K562 (cell line): ENCODE measurements around the gene CARMIL3. TPM values are rescaled to one million over a fixed set of nuclear protein-coding genes. Genes with fewer than 3 reads are reported as not detected.
A peak's percentile ranks its signal among the peaks of the same experiment; 100 is the strongest.

Experiments used
- ATAC-seq: fragments of 200-7000 bp; cut with Tn5 transposase; 3 replicates; pipeline ENCODE4 v1.9.1; 2020; ENCODE audit warnings: moderate library complexity
- BruUV-seq: library from RNA; stranded (reverse); fragments of 400-500 nt; replicated peaks from 2 replicates; lab custom pipeline; 2021; lab: Mats Ljungman, UMichigan
- CTCF ChIA-PET: fragments of 300-600 bp; formaldehyde crosslinking; extraction: SDS; loops from one replicate; lab custom pipeline; 2021; ENCODE audit warnings: low intra/inter-chr PET ratio; lab: Yijun Ruan, JAX
- POLR2A ChIA-PET: fragments of 300-600, 350-650 bp; sonication (Branson Sonifier 250); formaldehyde crosslinking; extraction: SDS; loops from one replicate; lab custom pipeline; 2021; ENCODE audit warnings: antibody characterized with exemption, inconsistent platforms; lab: Yijun Ruan, JAX
- DNase-seq, 4 experiments: peaks; one replicate each; pipeline versions ENCODE4 v3.0.0 to v3.0.0-alpha.2; 2011 to 2018; ENCODE audit warnings: low spot score in 3 of 4, mixed read lengths in 3 of 4; ENCODE audit errors: extremely low read depth in 1 of 4
- FAIRE-seq: peaks from 2 replicates; lab custom pipeline; 2011; peaks lifted over from hg19 to GRCh38; lab: Jason Lieb, UNC
- H2AFZ ChIP-seq: 2 replicates; pipeline ENCODE4 v1.6.0; 2011; ENCODE audit warnings: low read depth, low read length, control low read depth, inconsistent platforms
- H3K27ac ChIP-seq: fragments of 200-600 bp; 3 replicates; pipeline ENCODE4 v1.8.0; 2011; ENCODE audit warnings: low read depth, mild to moderate bottlenecking, control low read depth, inconsistent platforms, low read length, moderate library complexity, mixed read lengths; ENCODE audit errors: extremely low read depth
- H3K27me3 ChIP-seq, 2 experiments: fragments of 300-600 bp in 1 of 2; 2 replicates in 1 of 2; 3 replicates in 1 of 2; pipeline versions ENCODE4 v1.6.0 to v1.8.0; 2011; ENCODE audit warnings: inconsistent platforms in 2 of 2, low read length in 2 of 2, mild to moderate bottlenecking in 1 of 2, mixed read lengths in 1 of 2, moderate library complexity in 1 of 2; ENCODE audit not compliant: control insufficient read depth in 2 of 2, insufficient read depth in 2 of 2
- H3K36me3 ChIP-seq: fragments of 300-600 bp; 3 replicates; pipeline ENCODE4 v1.8.0; 2011; ENCODE audit warnings: mild to moderate bottlenecking, low read length, inconsistent platforms; ENCODE audit not compliant: control insufficient read depth, insufficient read depth
- H3K4me1 ChIP-seq, 2 experiments: fragments of 200-600 bp in 1 of 2; replicated peaks in 1 of 2; 2 replicates in 1 of 2; 3 replicates in 1 of 2; pipeline versions ENCODE4 v1.5.1 to v1.8.0; 2011; ENCODE audit warnings: inconsistent platforms in 2 of 2, low read length in 2 of 2, mild to moderate bottlenecking in 1 of 2, mixed read lengths in 1 of 2, moderate library complexity in 1 of 2; ENCODE audit not compliant: control insufficient read depth in 2 of 2, insufficient read depth in 2 of 2
- H3K4me2 ChIP-seq: 2 replicates; pipeline ENCODE4 v1.6.1; 2011; ENCODE audit warnings: low read length, control low read depth, inconsistent platforms, mixed read lengths; ENCODE audit not compliant: insufficient read depth
- H3K4me3 ChIP-seq: fragments of 200-600 bp; sonication (generic), shearing (Covaris generic); 2 replicates; pipeline ENCODE4 v1.5.1; 2016; ENCODE audit warnings: control low read depth, inconsistent platforms
- H3K79me2 ChIP-seq: fragments of 200-600 bp; 3 replicates; pipeline ENCODE4 v1.8.0; 2011; ENCODE audit warnings: low read length, inconsistent platforms; ENCODE audit not compliant: control insufficient read depth, insufficient read depth
- H3K9ac ChIP-seq, 2 experiments: 2 replicates each; pipeline versions ENCODE4 v1.6.0 to v1.6.1; 2011; ENCODE audit warnings: low read depth in 2 of 2, low read length in 2 of 2, control low read depth in 1 of 2, inconsistent platforms in 1 of 2, mild to moderate bottlenecking in 1 of 2, mixed read lengths in 1 of 2; ENCODE audit not compliant: insufficient read depth in 1 of 2
- H3K9me1 ChIP-seq: one replicate; pipeline ENCODE4 v1.6.0; 2011; ENCODE audit warnings: inconsistent platforms, mild to moderate bottlenecking, low read length, moderate library complexity; ENCODE audit not compliant: control insufficient read depth, insufficient read depth
- H3K9me3 ChIP-seq: replicated peaks from 2 replicates; pipeline ENCODE4 v1.5.1; 2011; ENCODE audit warnings: low read depth, low read length, inconsistent platforms; ENCODE audit not compliant: control insufficient read depth, insufficient read depth
- H4K20me1 ChIP-seq: replicated peaks from 2 replicates; pipeline ENCODE4 v1.6.1; 2011; ENCODE audit warnings: low read length, inconsistent platforms, mixed read lengths; ENCODE audit not compliant: control insufficient read depth, insufficient read depth
- BRF2 ChIP-seq: IDR thresholded peaks from 3 replicates; pipeline ENCODE4 v1.6.1; 2011; ENCODE audit warnings: borderline replicate concordance, mild to moderate bottlenecking; ENCODE audit not compliant: insufficient read length, insufficient read depth
- ESRRB ChIP-seq: fragments of 250-450 bp; sonication (Bioruptor Pico); IDR thresholded peaks from 2 replicates; pipeline ENCODE4 v1.5.0; 2020; ENCODE audit warnings: mild to moderate bottlenecking, moderate library complexity, borderline replicate concordance
- POLR2G ChIP-seq: fragments of 200-400 bp; formaldehyde crosslinking; IDR thresholded peaks from 2 replicates; pipeline ENCODE4 v1.6.1; 2017; ENCODE audit warnings: low read depth, mild to moderate bottlenecking, antibody characterized with exemption, low read length, moderate library complexity
- RBFOX2 ChIP-seq: fragments of 200-400 bp; formaldehyde crosslinking; IDR thresholded peaks from 2 replicates; pipeline ENCODE4 v1.6.1; 2017; ENCODE audit warnings: low read depth, mild to moderate bottlenecking, low read length, moderate library complexity
- ZBTB9 ChIP-seq: fragments of 450-650 bp; formaldehyde crosslinking; IDR thresholded peaks from 2 replicates; pipeline ENCODE4 v1.4.0; 2020; ENCODE audit warnings: mild to moderate bottlenecking, moderate library complexity
- ZC3H11A ChIP-seq: IDR thresholded peaks from 2 replicates; pipeline ENCODE4 v1.6.1; 2012; ENCODE audit warnings: low read depth, low read length, improper control_type of control experiment
- WGBS: fragments of 100-300 bp; shearing (Covaris generic); methylation state at CpG from one replicate; pipeline ENCODE4 v1.1.6; 2016; ENCODE audit warnings: low coverage, mixed read lengths; ENCODE audit not compliant: insufficient coverage; ENCODE audit errors: missing lambda C conversion rate; 5-methylcytosine and 5-hydroxymethylcytosine counted together
- in situ Hi-C: fragments of 300-500 bp; cut with MboI; formaldehyde crosslinking; loops from 4 replicates; pipeline ENCODE4 v1.15.0; 2018; ENCODE audit warnings: inconsistent platforms, mixed read lengths
- intact Hi-C: fragments of 100-400 bp; cut with micrococcal nuclease; formaldehyde crosslinking; loops from 2 replicates; pipeline ENCODE4 v1.14.2; 2022
- polyA plus RNA-seq, 8 experiments: library from polyadenylated mRNA; depleted of rRNA in 4 of 8; stranded (reverse) in 5 of 8; unstranded in 3 of 8; fragments of >200 nt; fragmentation: Nextera tagmentation in 2 of 8; fragmentation: Illumina TruSeq in 1 of 8; extraction: Ambion mirVana in 2 of 8; extraction: Trizol in 1 of 8; gene quantifications; 2 replicates each; pipeline versions ENCODE4 v1.2.1 to v1.2.3, GENCODE V29; 2011 to 2014; ENCODE audit warnings: inconsistent platforms in 1 of 8, missing spikeins in 1 of 8
- total RNA-seq, 7 experiments: library from RNA; depleted of rRNA in 6 of 7; stranded (reverse); fragments of >200 nt in 6 of 7; fragmentation: Illumina TruSeq in 2 of 7; extraction: Trizol in 2 of 7; gene quantifications; 2 replicates each; pipeline versions ENCODE4 v1.2.1 to v1.2.3, GENCODE V29; 2011 to 2021; ENCODE audit warnings: low replicate concordance in 1 of 7
- TF ChIP-seq, protein P1 (sequence below): fragments of 250-450 bp; sonication (Bioruptor Pico); IDR thresholded peaks from 2 replicates; pipeline ENCODE4 v1.9.0; 2021; ENCODE audit warnings: mild to moderate bottlenecking
- TF ChIP-seq, protein P2 (sequence below): fragments of 250-450 bp; sonication (Bioruptor Pico); IDR thresholded peaks from 2 replicates; pipeline ENCODE4 v1.8.0; 2021; ENCODE audit warnings: borderline replicate concordance, mild to moderate bottlenecking, moderate library complexity; ENCODE audit not compliant: poor library complexity, severe bottlenecking
- TF ChIP-seq, protein P3 (sequence below): fragments of 250-450 bp; sonication (Bioruptor Pico); IDR thresholded peaks from 2 replicates; pipeline ENCODE4 v1.5.0; 2020; ENCODE audit warnings: mild to moderate bottlenecking, borderline replicate concordance
- TF ChIP-seq, protein P4 (sequence below): sonication (generic); formaldehyde crosslinking; IDR thresholded peaks from 2 replicates; pipeline ENCODE4 v1.8.0; 2023; ENCODE audit warnings: mild to moderate bottlenecking, missing genetic modification reagents

The CARMIL3 gene
- total and polyA plus RNA-seq, 9 of the 15 experiments (the other 6 are each of a cell fraction or from before 2014, with no cell fraction given): 0.01 to 0.11 (median 0.05) TPM; not detected in 5

DNA sequence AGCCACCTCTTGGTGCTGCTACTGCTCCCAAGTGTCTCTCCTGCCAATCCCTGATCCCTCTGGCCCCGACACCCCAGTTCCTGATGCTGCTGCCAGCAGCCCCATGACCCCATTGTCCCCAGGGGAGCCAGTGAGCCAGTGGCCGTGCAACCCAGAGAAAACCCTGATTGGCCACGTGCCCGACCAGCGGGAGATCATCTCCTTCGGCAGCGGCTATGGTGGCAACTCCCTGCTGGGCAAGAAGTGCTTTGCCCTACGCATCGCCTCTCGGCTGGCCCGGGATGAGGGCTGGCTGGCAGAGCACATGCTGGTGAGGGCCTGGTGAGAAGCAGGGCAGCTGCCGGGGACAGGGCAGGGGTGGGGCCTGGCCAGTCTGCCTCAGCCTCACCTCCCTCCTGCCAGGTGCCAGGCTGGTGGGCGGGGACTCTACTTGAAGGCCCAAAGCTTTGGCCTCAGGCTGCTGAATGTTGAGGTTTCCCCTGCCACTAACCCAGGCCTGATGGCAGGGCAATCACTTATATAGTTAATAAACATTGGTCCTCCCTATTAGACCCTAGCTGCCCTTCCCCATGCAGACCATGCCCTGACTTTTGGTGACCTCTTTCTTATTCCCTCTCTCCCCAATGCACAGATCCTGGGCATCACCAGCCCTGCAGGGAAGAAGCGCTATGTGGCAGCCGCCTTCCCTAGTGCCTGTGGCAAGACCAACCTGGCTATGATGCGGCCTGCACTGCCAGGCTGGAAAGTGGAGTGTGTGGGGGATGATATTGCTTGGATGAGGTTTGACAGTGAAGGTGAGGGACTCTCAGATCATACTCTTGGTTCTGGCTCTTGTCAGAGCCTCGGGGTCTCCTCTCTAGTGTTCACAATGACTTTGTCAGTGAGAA is 47.4 kb downstream of the CARMIL3 start:
- intact Hi-C loops (loop anchor here (10.0 kb wide), 2 partner anchors 46 to 84 kb away; partner anchors contain the start of genes EMC9, PSME2 and RNF31), in situ Hi-C loops (no loop called here)
- Histone ChIP-seq H3K9ac (no peak overlapping the region), H2AFZ (no peak overlapping the region), H3K36me3 (peaks cover 63% of the 10 kb centered on the region; the same call in 2 of the 3 replicates), H3K27ac (no peak overlapping the region), H4K20me1 (0 out of 2 replicates have a peak, but pooled peaks cover 2% of the 10 kb centered on the region), H3K27me3 (no peaks in the 10 kb centered on the region), H3K4me2 (no peak overlapping the region), H3K9me1 (no peaks in the 10 kb centered on the region), H3K4me3 (no peak overlapping the region), H3K79me2 (peaks cover 28% of the 10 kb centered on the region), H3K9me3 (no peaks in the 10 kb centered on the region; the same call in 1 of the 2 replicates), H3K4me1 (peaks cover 8 to 11% of the 10 kb centered on the region in 2 experiments; a peak in 4 of 5 replicates)
- 96% methylated on average over 5 of the region's 17 CpGs for WGBS
- CTCF ChIA-PET: no interaction called here
- ATAC-seq (no peak), DNase-seq (no peak), FAIRE-seq (no peak)
- BruUV-seq: no TSS peak
- POLR2A ChIA-PET: interaction anchor here (1.0 kb wide), 1 partner anchor 11 kb away, joined by 3 read pairs; no protein-coding TSS in a partner anchor
- TF ChIP-seq BRF2: no peak
- peak; percentile 64 for TF ChIP-seq RBFOX2
- peak; percentile 60; the same call in 1 of the 2 replicates for TF ChIP-seq POLR2G
- TF ChIP-seq, protein P1, sequence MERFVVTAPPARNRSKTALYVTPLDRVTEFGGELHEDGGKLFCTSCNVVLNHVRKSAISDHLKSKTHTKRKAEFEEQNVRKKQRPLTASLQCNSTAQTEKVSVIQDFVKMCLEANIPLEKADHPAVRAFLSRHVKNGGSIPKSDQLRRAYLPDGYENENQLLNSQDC: no peak
- TF ChIP-seq ZBTB9 (CRISPR knock-in tag): no peak
- TF ChIP-seq, protein P2, sequence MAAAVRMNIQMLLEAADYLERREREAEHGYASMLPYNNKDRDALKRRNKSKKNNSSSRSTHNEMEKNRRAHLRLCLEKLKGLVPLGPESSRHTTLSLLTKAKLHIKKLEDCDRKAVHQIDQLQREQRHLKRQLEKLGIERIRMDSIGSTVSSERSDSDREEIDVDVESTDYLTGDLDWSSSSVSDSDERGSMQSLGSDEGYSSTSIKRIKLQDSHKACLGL (CRISPR knock-in tag): no peak
- TF ChIP-seq ESRRB: no peak
- no peak for TF ChIP-seq ZC3H11A
- TF ChIP-seq, protein P3, sequence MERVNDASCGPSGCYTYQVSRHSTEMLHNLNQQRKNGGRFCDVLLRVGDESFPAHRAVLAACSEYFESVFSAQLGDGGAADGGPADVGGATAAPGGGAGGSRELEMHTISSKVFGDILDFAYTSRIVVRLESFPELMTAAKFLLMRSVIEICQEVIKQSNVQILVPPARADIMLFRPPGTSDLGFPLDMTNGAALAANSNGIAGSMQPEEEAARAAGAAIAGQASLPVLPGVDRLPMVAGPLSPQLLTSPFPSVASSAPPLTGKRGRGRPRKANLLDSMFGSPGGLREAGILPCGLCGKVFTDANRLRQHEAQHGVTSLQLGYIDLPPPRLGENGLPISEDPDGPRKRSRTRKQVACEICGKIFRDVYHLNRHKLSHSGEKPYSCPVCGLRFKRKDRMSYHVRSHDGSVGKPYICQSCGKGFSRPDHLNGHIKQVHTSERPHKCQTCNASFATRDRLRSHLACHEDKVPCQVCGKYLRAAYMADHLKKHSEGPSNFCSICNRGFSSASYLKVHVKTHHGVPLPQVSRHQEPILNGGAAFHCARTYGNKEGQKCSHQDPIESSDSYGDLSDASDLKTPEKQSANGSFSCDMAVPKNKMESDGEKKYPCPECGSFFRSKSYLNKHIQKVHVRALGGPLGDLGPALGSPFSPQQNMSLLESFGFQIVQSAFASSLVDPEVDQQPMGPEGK (CRISPR knock-in tag): no peak
- TF ChIP-seq, protein P4, sequence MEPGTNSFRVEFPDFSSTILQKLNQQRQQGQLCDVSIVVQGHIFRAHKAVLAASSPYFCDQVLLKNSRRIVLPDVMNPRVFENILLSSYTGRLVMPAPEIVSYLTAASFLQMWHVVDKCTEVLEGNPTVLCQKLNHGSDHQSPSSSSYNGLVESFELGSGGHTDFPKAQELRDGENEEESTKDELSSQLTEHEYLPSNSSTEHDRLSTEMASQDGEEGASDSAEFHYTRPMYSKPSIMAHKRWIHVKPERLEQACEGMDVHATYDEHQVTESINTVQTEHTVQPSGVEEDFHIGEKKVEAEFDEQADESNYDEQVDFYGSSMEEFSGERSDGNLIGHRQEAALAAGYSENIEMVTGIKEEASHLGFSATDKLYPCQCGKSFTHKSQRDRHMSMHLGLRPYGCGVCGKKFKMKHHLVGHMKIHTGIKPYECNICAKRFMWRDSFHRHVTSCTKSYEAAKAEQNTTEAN: no peak
